NCI-H510A (cell line): Measurements from ENCODE around the gene PCDHGB5.

Source experiments
- DNase-seq: peaks from one replicate; lab custom pipeline; 2025; lab: John Stamatoyannopoulos, UW

The PCDHGB5 gene

DNA sequence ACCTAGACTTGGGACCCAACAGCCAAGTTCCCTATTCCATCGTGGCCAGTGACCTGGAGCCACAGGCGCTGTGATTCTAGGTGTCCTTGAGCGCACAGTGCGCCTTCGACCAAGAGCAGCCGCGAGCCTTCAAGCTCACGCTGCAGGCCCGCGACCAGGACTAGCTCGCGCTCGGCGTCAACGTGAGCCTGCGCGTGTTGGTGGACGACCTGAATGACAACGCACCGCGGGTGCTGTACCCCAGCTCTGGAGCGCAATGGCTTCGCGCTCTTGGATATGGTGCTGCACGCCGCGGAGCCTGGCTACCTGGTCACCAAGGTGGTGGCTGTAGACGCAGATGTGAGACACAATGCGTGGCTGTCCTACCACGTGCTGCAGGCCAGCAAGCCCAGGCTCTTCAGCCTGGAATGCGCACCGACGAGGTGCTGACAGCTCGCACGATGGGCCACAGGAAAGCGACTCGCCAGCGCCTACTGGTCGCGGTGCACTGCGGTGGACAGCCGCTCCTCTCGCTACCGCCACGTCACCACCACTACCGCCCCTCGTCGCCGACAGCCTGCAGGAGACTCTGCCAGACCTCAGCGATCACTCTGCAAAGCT is 43.9 kb downstream of the PCDHGB5 start:
- no peak for DNase-seq
